ENCODE measurements around the gene SERPINB6.
"Not testable (repeated sequence)": the region's sequence is repeated elsewhere in the genome, so short reads cannot be mapped to it uniquely, and the experiment has no call there.

The SERPINB6 gene

DNA sequence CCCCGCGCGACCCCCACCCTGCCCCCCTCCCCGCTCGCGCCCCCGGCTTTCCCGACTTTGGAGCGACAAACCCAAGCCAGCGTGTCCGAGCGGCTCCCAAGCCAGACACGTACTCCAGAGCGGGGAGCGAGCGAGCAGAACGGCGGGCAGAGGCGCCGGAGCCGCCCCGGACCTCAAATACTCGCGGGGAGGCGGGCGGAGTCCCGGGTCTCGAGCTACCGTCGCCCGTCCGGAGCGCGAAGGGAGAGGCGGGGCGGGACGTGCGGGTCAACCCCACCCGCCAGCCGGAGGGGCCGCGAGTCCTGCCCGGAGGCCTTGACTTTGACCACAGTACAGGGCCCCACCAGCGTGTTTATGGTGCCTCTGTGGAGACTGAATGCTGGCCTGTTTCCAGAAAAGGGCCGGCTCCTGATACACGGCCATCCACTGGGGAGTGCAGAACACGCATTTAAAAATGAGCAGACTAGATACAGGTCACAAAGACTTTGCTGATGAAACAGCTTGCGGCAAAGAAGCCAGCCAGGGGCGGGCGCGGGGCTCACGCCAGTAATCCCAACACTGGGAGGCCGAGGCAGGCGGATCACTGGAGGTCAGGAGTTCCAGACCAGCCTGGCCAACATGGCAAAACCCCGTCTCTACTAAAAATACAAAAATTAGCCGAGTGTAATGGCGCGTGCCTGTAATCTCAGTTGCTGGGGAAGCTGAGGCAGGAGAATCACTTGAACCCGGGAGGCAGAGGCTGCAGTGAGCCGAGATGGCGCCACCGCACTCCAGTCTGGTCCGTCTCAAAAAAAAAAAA is at the start of gene SERPINB6:
Gene SERPINB6 (minus strand): TSS at position 148 of the 799 bp plus-strand sequence. CDS start 12,235 bp downstream, outside the sequence.
- DNase-seq (ENCODE audit: low spot score in 2 of 2) (peak; percentile 9 to 43), ATAC-seq (ENCODE audit: low read depth) (peak; percentile 61)
- Mint-ChIP-seq H3K27ac (peak within 1 kb of the TSS; percentile 87), H3K4me1 (peaks cover 20% of the 10 kb centered on the region), H3K4me3 (peak within 1 kb of the TSS; percentile 92), H3K36me3 (peaks cover 3% of the 10 kb centered on the region), H3K27me3 (peaks cover 2% of the 10 kb centered on the region), H3K9me3 (no peaks in the 10 kb centered on the region)

- no peak for DNase-seq (ENCODE audit: low spot score in 2 of 2)
- H3K4me1 Mint-ChIP-seq, result peaks cover 9% of the 10 kb centered on the region
- peaks cover 12% of the 10 kb centered on the region for H3K36me3 Mint-ChIP-seq
- ATAC-seq (ENCODE audit: low read depth), result no peak
- peak overlapping the region; percentile 56 for H3K27ac Mint-ChIP-seq
- no peaks in the 10 kb centered on the region for H3K9me3 Mint-ChIP-seq
- H3K4me3 Mint-ChIP-seq, result no peak overlapping the region
- H3K27me3 Mint-ChIP-seq, result no peaks in the 10 kb centered on the region
Measured at GRCh38 chr6:3019749-3020320, 48.5 kb upstream of the SERPINB6 start.

- H3K27ac Mint-ChIP-seq, result peak overlapping the region; percentile 56
- no peak overlapping the region for H3K4me3 Mint-ChIP-seq
- H3K27me3 Mint-ChIP-seq, result no peaks in the 10 kb centered on the region
- DNase-seq (ENCODE audit: low spot score in 2 of 2) (no peak), ATAC-seq (ENCODE audit: low read depth) (no peak)
- H3K4me1 Mint-ChIP-seq, result peaks cover 12% of the 10 kb centered on the region
- peaks cover 16% of the 10 kb centered on the region for H3K36me3 Mint-ChIP-seq
- no peaks in the 10 kb centered on the region for H3K9me3 Mint-ChIP-seq
Measured at GRCh38 chr6:3019065-3019464, 47.7 kb upstream of the SERPINB6 start.

DNA sequence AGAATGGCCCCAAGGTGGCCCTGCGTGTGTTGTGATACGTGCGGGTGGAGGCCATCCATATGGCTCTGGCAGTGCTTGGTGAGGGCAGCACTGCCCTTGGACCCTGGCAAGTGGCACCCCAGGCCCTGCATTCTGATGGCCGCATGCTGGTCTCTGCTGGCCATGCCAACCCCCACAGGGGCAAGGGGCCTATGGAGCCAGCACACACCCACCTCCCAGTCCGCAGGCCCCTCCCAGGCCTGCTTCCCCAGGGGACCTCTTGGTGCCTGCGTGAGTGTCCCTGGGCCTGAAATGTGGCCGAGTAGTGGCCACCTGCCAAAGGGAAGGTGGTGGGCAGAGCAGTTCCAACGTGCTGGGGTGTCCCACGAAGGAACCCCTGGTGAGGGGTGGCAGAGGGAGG is 45.9 kb upstream of the SERPINB6 start:
- ATAC-seq (ENCODE audit: low read depth) (no peak), DNase-seq (ENCODE audit: low spot score in 2 of 2) (no peak)
- peaks cover 2% of the 10 kb centered on the region for H3K4me1 Mint-ChIP-seq
- H3K9me3 Mint-ChIP-seq, result peaks cover 3% of the 10 kb centered on the region
- no peak overlapping the region for H3K27ac Mint-ChIP-seq
- no peak overlapping the region for H3K4me3 Mint-ChIP-seq
- no peaks in the 10 kb centered on the region for H3K27me3 Mint-ChIP-seq
- H3K36me3 Mint-ChIP-seq, result peaks cover 22% of the 10 kb centered on the region

- peaks cover 28% of the 10 kb centered on the region for H3K36me3 Mint-ChIP-seq
Measured at GRCh38 chr6:3016473-3017280, 45.3 kb upstream of the SERPINB6 start.

GRCh38 chr6:3015144-3015543 is 43.8 kb upstream of the SERPINB6 start:
- Mint-ChIP-seq H3K36me3 (peaks cover 40% of the 10 kb centered on the region), H3K27me3 (no peaks in the 10 kb centered on the region), H3K4me3 (no peak overlapping the region), H3K9me3 (peaks cover 16% of the 10 kb centered on the region), H3K27ac (no peak overlapping the region), H3K4me1 (peaks cover 2% of the 10 kb centered on the region)
- ATAC-seq (ENCODE audit: low read depth) (no peak), DNase-seq (ENCODE audit: low spot score in 2 of 2) (no peak)

More at GRCh38 chr6:3016473-3017280, 45.3 kb upstream of the SERPINB6 start:
- Mint-ChIP-seq H3K27me3 (no peaks in the 10 kb centered on the region), H3K9me3 (peaks cover 9% of the 10 kb centered on the region), H3K27ac (no peak overlapping the region), H3K4me3 (no peak overlapping the region), H3K4me1 (peaks cover 2% of the 10 kb centered on the region)
- ATAC-seq (ENCODE audit: low read depth) (no peak), DNase-seq (ENCODE audit: low spot score in 2 of 2) (no peak)

- Mint-ChIP-seq H3K9me3 (peaks cover 16% of the 10 kb centered on the region), H3K27me3 (no peaks in the 10 kb centered on the region), H3K4me3 (no peak overlapping the region), H3K4me1 (peaks cover 2% of the 10 kb centered on the region), H3K36me3 (peaks cover 41% of the 10 kb centered on the region), H3K27ac (no peak overlapping the region)
- DNase-seq (ENCODE audit: low spot score in 2 of 2) (no peak), ATAC-seq (ENCODE audit: low read depth) (no peak)
Measured at GRCh38 chr6:3014675-3015066, 43.3 kb upstream of the SERPINB6 start.

- DNase-seq (ENCODE audit: low spot score in 2 of 2) (no peak), ATAC-seq (ENCODE audit: low read depth) (no peak)
- Mint-ChIP-seq H3K4me3 (no peak overlapping the region), H3K9me3 (peaks cover 18% of the 10 kb centered on the region), H3K27ac (no peak overlapping the region), H3K4me1 (peaks cover 2% of the 10 kb centered on the region), H3K36me3 (peaks cover 46% of the 10 kb centered on the region), H3K27me3 (no peaks in the 10 kb centered on the region)
Measured at GRCh38 chr6:3013901-3014674, 42.7 kb upstream of the SERPINB6 start.

DNA sequence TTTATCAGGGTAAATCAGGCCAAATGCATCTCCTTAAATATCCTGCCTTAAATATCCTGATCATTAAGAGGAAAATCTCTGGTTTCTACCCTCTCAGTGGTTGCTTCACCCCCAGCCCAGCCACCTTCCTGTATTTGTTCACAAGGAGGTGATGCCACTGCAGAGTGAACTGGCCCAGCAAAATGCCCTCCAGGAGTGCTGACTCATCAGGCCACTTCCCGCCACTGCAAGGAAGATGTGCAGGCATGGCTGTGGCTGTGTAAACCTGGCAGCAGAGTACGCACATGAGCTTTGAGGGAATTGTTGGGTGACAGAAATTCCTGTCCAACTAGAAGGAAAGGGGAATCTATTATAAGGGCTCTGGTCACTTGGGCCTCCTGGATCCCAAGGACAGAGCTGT is 42.1 kb upstream of the SERPINB6 start:
- ATAC-seq (ENCODE audit: low read depth), result no peak
- H3K27me3 Mint-ChIP-seq, result no peaks in the 10 kb centered on the region
- no peak for DNase-seq (ENCODE audit: low spot score in 2 of 2)
- peaks cover 18% of the 10 kb centered on the region for H3K9me3 Mint-ChIP-seq
- no peak overlapping the region for H3K4me3 Mint-ChIP-seq
- peaks cover 50% of the 10 kb centered on the region for H3K36me3 Mint-ChIP-seq
- H3K4me1 Mint-ChIP-seq, result peaks cover 2% of the 10 kb centered on the region
- H3K27ac Mint-ChIP-seq, result no peak overlapping the region

- no peak for ATAC-seq (ENCODE audit: low read depth)
- Mint-ChIP-seq H3K9me3 (peaks cover 18% of the 10 kb centered on the region), H3K27ac (no peak overlapping the region), H3K27me3 (no peaks in the 10 kb centered on the region), H3K36me3 (peaks cover 60% of the 10 kb centered on the region), H3K4me1 (peaks cover 2% of the 10 kb centered on the region), H3K4me3 (no peak overlapping the region)
- DNase-seq (ENCODE audit: low spot score in 2 of 2), result no peak
Measured at GRCh38 chr6:3011592-3011991, 40.2 kb upstream of the SERPINB6 start.

DNA sequence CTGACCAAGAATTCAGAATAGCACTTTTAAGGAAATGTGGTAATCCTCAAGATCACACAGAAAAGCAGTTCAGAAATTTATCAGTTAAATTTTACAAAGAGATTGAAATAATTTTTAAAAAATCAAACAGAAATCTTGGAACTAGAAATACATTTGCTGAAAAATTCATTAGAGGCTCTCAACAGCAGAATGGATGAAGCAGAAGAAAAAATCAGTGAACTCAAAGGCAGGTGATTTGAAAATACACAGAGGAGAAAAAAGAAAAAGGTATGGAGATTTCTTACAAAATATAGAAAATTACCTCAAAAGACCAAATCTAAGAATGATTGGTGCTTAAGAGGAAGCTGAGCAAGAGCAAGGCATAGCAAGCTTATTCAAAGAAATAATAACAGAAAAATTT is 39.8 kb upstream of the SERPINB6 start:
- H3K27ac Mint-ChIP-seq, result no peak overlapping the region
- H3K27me3 Mint-ChIP-seq, result no peaks in the 10 kb centered on the region
- peaks cover 60% of the 10 kb centered on the region for H3K36me3 Mint-ChIP-seq
- DNase-seq (ENCODE audit: low spot score in 2 of 2), result no peak
- H3K4me3 Mint-ChIP-seq, result no peak overlapping the region
- no peak for ATAC-seq (ENCODE audit: low read depth)
- peaks cover 2% of the 10 kb centered on the region for H3K4me1 Mint-ChIP-seq
- H3K9me3 Mint-ChIP-seq, result peaks cover 18% of the 10 kb centered on the region

DNA sequence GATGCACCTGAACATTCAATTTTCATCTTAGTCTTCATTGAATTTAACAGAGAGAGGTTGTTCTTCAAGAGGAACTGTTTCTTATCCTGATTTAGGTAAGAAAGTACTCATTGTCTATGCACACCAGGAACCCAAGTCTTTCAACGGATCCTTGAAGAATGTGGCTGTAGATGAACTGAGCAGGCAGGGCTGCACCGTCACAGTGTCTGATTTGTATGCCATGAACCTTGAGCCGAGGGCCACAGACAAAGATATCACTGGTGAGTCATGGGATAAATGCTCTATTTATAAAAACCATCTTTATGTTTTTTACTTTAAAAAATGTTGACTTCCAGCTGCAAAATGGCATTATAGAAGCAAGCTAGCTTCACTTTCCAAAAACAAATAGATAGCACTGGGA is 38.6 kb upstream of the SERPINB6 start:
- DNase-seq (ENCODE audit: low spot score in 2 of 2) (no peak), ATAC-seq (ENCODE audit: low read depth) (no peak)
- Mint-ChIP-seq H3K4me1 (peaks cover 2% of the 10 kb centered on the region), H3K9me3 (peaks cover 18% of the 10 kb centered on the region), H3K36me3 (peaks cover 62% of the 10 kb centered on the region), H3K27me3 (no peaks in the 10 kb centered on the region), H3K27ac (no peak overlapping the region), H3K4me3 (no peak overlapping the region)

DNA sequence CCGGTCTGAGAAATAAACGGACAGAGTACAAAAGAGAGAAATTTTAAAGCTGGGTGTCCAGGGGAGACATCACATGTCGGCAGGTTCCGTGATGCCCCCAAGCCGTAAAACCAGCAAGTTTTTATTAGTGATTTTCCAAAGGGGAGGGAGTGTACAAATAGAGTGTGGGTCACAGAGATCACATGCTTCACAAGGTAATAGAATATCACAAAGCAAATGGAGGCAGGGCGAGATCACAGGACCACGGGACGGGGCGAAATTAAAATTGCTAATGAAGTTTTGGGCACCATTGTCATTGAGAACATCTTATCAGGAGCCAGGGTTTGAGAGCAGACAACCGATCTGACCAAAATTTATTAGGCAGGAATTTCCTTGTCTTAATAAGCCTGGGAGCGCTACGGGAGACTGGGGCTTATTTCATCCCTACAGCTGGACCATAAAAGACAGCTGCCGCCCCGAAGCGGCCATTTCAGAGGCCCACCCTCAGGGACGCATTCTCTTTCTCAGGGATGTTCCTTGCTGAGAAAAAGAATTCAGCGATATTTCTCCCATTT is 37.4 kb upstream of the SERPINB6 start:
- H3K4me3 Mint-ChIP-seq; H3K27ac Mint-ChIP-seq; ATAC-seq (ENCODE audit: low read depth); H3K27me3 Mint-ChIP-seq; DNase-seq (ENCODE audit: low spot score in 2 of 2); H3K4me1 Mint-ChIP-seq: not testable (repeated sequence)
- H3K36me3 Mint-ChIP-seq, result peaks cover 63% of the 10 kb centered on the region
- peaks cover 18% of the 10 kb centered on the region for H3K9me3 Mint-ChIP-seq
